Progenitor cell of endocrine pancreas (in vitro differentiated cells): Measurements from ENCODE around the gene TMEM208. TPM values are rescaled to one million over a fixed set of nuclear protein-coding genes. Genes with fewer than 3 reads are reported as not detected.

ENCODE experiments used
- DNase-seq: peaks from one replicate; pipeline ENCODE4 v3.0.0; 2021; ENCODE audit warnings: low spot score; ENCODE audit not compliant: unreplicated experiment
- H3K27ac Mint-ChIP-seq: 2 replicates; pipeline ENCODE4 v1.8.0; 2021; ENCODE audit warnings: mild to moderate bottlenecking, moderate library complexity, mixed read lengths
- H3K27me3 Mint-ChIP-seq: 2 replicates; pipeline ENCODE4 v1.8.0; 2021; ENCODE audit warnings: mixed read lengths
- H3K36me3 Mint-ChIP-seq: 2 replicates; pipeline ENCODE4 v1.8.0; 2022; ENCODE audit warnings: mixed read lengths; ENCODE audit not compliant: insufficient read depth
- H3K4me1 Mint-ChIP-seq: 2 replicates; pipeline ENCODE4 v1.8.0; 2021; ENCODE audit warnings: low read depth, mixed read lengths
- H3K4me3 Mint-ChIP-seq: 2 replicates; pipeline ENCODE4 v1.8.0; 2021; ENCODE audit warnings: low read depth, mild to moderate bottlenecking, moderate library complexity, mixed read lengths
- H3K9me3 Mint-ChIP-seq: 2 replicates; pipeline ENCODE4 v1.8.0; 2021; ENCODE audit warnings: low read depth, mixed read lengths
- total RNA-seq: library from RNA; stranded (reverse); gene quantifications from 2 replicates; pipeline ENCODE4 v1.2.1, GENCODE V29; 2021
- TF ChIP-seq, protein P1 (sequence below): fragments of 200-600 bp; sonication (generic); IDR thresholded peaks from one replicate; pipeline ENCODE4 v1.5.0; 2021; ENCODE audit warnings: antibody characterized with exemption, mild to moderate bottlenecking; ENCODE audit not compliant: unreplicated experiment

TMEM208 gene
- total RNA-seq, 1 donor from 2014 or later = 36.3 TPM

DNA sequence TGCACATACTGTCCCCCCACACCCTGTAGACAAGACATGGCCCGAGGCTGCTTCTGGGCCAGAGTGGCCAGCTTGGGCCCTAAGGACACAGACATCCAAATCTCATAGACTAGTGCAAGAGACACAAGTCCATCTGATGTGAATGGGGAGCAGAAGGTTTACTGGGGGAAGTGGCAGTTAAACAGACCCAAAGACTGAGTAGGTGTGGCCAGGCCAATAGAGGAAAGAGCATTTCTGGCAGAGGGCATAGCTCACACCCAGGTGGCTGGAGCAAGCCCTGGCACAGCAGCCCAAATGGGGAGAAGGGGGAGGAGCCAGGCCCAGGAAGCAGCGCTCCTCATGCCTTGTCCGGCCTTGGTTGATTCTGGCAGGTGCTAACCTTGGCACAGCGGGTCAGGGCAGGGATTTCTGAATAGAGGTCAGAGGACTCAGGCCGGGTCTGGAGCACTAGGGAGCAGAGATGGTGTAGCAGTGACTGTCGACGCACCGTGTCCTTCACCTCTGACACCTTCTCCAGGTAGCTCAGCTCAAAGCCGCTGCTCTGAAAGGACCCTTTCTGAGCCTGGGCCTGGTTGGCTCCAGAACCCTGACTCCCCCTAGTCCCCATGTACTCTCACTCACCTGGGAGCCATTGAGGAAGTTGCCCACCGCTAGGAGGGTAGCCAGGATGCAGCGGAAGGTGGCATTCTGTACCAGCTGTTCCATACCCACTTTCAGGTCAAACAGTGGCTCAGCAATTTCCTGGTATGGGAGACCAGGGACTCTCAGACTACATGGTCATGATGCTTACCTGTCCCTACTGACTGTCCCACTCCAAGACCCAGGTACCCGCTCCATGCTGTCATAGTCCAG lies 4.1 kb downstream of the TMEM208 start:
- H3K27ac Mint-ChIP-seq = no peak overlapping the region
- TF ChIP-seq, protein P1, sequence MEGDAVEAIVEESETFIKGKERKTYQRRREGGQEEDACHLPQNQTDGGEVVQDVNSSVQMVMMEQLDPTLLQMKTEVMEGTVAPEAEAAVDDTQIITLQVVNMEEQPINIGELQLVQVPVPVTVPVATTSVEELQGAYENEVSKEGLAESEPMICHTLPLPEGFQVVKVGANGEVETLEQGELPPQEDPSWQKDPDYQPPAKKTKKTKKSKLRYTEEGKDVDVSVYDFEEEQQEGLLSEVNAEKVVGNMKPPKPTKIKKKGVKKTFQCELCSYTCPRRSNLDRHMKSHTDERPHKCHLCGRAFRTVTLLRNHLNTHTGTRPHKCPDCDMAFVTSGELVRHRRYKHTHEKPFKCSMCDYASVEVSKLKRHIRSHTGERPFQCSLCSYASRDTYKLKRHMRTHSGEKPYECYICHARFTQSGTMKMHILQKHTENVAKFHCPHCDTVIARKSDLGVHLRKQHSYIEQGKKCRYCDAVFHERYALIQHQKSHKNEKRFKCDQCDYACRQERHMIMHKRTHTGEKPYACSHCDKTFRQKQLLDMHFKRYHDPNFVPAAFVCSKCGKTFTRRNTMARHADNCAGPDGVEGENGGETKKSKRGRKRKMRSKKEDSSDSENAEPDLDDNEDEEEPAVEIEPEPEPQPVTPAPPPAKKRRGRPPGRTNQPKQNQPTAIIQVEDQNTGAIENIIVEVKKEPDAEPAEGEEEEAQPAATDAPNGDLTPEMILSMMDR = no peak
- H3K36me3 Mint-ChIP-seq = peaks cover 8% of the 10 kb centered on the region
- peaks cover 17% of the 10 kb centered on the region for H3K4me1 Mint-ChIP-seq
- H3K4me3 Mint-ChIP-seq = no peak overlapping the region
- no peaks in the 10 kb centered on the region for H3K27me3 Mint-ChIP-seq
- H3K9me3 Mint-ChIP-seq = no peaks in the 10 kb centered on the region
- no peak for DNase-seq

DNA sequence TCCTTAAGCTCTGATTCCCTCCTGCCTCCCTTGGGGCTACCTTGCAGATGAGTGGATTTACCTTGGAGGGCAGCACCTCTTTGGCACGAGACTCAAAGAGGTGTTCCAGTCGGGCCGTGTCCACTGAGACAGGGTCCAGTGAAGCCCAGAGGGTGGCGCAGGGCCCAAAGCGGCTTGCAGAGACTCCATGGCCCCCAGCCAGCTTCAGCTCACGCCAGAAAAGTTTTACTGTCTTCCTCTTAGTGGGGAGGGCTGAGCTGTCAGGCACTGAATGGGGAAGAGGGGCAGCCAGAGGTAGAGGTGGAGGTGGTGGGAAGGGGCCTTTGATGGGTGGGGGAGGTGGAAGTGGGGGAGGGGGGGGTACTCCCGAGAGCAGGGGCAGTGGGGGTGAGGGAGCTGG lies 6.7 kb downstream of the TMEM208 start:
- no peak for DNase-seq
- Mint-ChIP-seq H3K9me3 (no peaks in the 10 kb centered on the region), H3K27ac (no peak overlapping the region), H3K36me3 (peaks cover 14% of the 10 kb centered on the region), H3K4me1 (no peaks in the 10 kb centered on the region), H3K27me3 (no peaks in the 10 kb centered on the region), H3K4me3 (no peak overlapping the region)
- TF ChIP-seq, protein P1 = no peak

DNA sequence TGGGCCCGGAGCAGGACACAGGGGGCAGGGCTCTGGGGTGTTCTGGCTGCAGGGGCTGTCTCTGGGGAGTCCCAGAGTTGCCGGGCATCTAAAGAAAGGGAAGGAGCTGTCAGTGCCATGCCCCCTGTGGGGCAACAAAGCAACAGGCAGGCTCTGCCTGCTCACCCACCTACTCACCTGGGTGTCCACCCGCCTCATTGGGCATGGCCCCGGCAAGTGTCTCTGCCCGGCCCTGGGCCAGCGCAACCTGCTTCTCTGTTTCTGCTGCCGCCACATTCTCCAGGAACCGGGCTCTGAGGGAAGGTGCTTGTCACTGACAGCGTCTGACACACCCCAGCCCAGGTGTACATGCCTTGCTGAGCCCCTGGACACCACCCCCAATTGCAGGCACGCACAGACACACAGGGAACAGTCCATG lies 7.3 kb downstream of the TMEM208 start:
- no peaks in the 10 kb centered on the region for H3K9me3 Mint-ChIP-seq
- DNase-seq = no peak
- no peak overlapping the region for H3K27ac Mint-ChIP-seq
- no peaks in the 10 kb centered on the region for H3K4me1 Mint-ChIP-seq
- no peak overlapping the region for H3K4me3 Mint-ChIP-seq
- TF ChIP-seq, protein P1 = no peak
- H3K36me3 Mint-ChIP-seq = peaks cover 14% of the 10 kb centered on the region
- no peaks in the 10 kb centered on the region for H3K27me3 Mint-ChIP-seq

- DNase-seq = no peak
- Mint-ChIP-seq H3K4me1 (no peaks in the 10 kb centered on the region), H3K27ac (no peak overlapping the region), H3K27me3 (no peaks in the 10 kb centered on the region), H3K4me3 (no peak overlapping the region), H3K9me3 (no peaks in the 10 kb centered on the region), H3K36me3 (peaks cover 12% of the 10 kb centered on the region)
- TF ChIP-seq, protein P1 = no peak
These were observed 9.1 kb downstream of the TMEM208 start for GRCh38 chr16:67235816-67236562.

GRCh38 chr16:67236563-67237395 lies 9.8 kb downstream of the TMEM208 start:
- Mint-ChIP-seq H3K36me3 (peaks cover 12% of the 10 kb centered on the region), H3K4me3 (no peak overlapping the region), H3K27me3 (no peaks in the 10 kb centered on the region), H3K27ac (no peak overlapping the region), H3K9me3 (no peaks in the 10 kb centered on the region), H3K4me1 (no peaks in the 10 kb centered on the region)
- TF ChIP-seq, protein P1 = no peak
- DNase-seq = no peak
